Activated CD4-positive, alpha-beta memory T cell treated with anti-CD3 and anti-CD28 coated beads for 36 hours (primary cell): ENCODE measurements around the gene CDC42EP4. TPM values are rescaled to one million over a fixed set of nuclear protein-coding genes. Genes with fewer than 3 reads are reported as not detected.
"Not testable (repeated sequence)": the region's sequence is repeated elsewhere in the genome, so short reads cannot be mapped to it uniquely, and the experiment has no call there.

Experiments
- CTCF ChIA-PET: fragments of 350-600 bp; sonication (Branson Sonifier 250); formaldehyde crosslinking; loops from one replicate; lab custom pipeline; 2021; ENCODE audit warnings: antibody characterized with exemption, inconsistent platforms; lab: Charles Lee
- POLR2A ChIA-PET: fragments of 350-600 bp; sonication (Branson Sonifier 250); formaldehyde crosslinking; loops from one replicate; lab custom pipeline; 2021; ENCODE audit warnings: antibody characterized with exemption; lab: Charles Lee
- DNase-seq: peaks from one replicate; pipeline ENCODE4 v3.0.0-alpha.2; 2020
- H3K27ac Mint-ChIP-seq: one replicate; pipeline ENCODE4 v1.8.0; 2021; ENCODE audit warnings: mixed read lengths
- H3K27me3 Mint-ChIP-seq: one replicate; pipeline ENCODE4 v1.8.0; 2021; ENCODE audit warnings: mixed read lengths
- H3K36me3 Mint-ChIP-seq: one replicate; pipeline ENCODE4 v1.8.0; 2021; ENCODE audit warnings: mixed read lengths
- H3K4me1 Mint-ChIP-seq: one replicate; pipeline ENCODE4 v1.8.0; 2021; ENCODE audit warnings: low read depth, mixed read lengths
- H3K4me3 Mint-ChIP-seq: one replicate; pipeline ENCODE4 v1.8.0; 2021; ENCODE audit warnings: mild to moderate bottlenecking, mixed read lengths
- H3K9me3 Mint-ChIP-seq: one replicate; pipeline ENCODE4 v1.8.0; 2021; ENCODE audit warnings: mixed read lengths
- intact Hi-C: fragments of 100-400 bp; cut with micrococcal nuclease; formaldehyde crosslinking; loops from one replicate; pipeline ENCODE4 v1.15.1; 2023
- total RNA-seq, 2 experiments: library from RNA; stranded (reverse); gene quantifications; one replicate each; pipeline ENCODE4 v1.2.3, GENCODE V29; 2021

CDC42EP4 gene
- total RNA-seq, 2 experiments from 2014 or later, result 1.6 to 1.7 TPM

GRCh38 chr17:73265646-73266640 is 45.9 kb downstream of the CDC42EP4 start:
- POLR2A ChIA-PET, result no interaction called here
- intact Hi-C loops, result no loop called here
- no peaks in the 10 kb centered on the region for H3K9me3 Mint-ChIP-seq
- H3K27me3 Mint-ChIP-seq, result no peaks in the 10 kb centered on the region
- CTCF ChIA-PET, result interaction anchor here (1.1 kb wide), 1 partner anchor 104 kb away, joined by 3 read pairs; no protein-coding TSS in a partner anchor
- H3K36me3 Mint-ChIP-seq, result no peaks in the 10 kb centered on the region
- no peaks in the 10 kb centered on the region for H3K4me1 Mint-ChIP-seq
- no peak for DNase-seq
- H3K4me3 Mint-ChIP-seq, result no peak overlapping the region
- no peak overlapping the region for H3K27ac Mint-ChIP-seq

- H3K4me3 Mint-ChIP-seq, H3K27me3 Mint-ChIP-seq, H3K27ac Mint-ChIP-seq, H3K4me1 Mint-ChIP-seq, POLR2A ChIA-PET, H3K36me3 Mint-ChIP-seq, H3K9me3 Mint-ChIP-seq, DNase-seq, intact Hi-C loops, CTCF ChIA-PET: not testable (repeated sequence)
Measured at GRCh38 chr17:73264448-73264847, 47.4 kb downstream of the CDC42EP4 start.

GRCh38 chr17:73262676-73263642 is 48.8 kb downstream of the CDC42EP4 start:
- Mint-ChIP-seq H3K27ac (no peak overlapping the region), H3K4me1 (no peaks in the 10 kb centered on the region), H3K36me3 (no peaks in the 10 kb centered on the region), H3K27me3 (no peaks in the 10 kb centered on the region), H3K4me3 (no peak overlapping the region), H3K9me3 (no peaks in the 10 kb centered on the region)
- POLR2A ChIA-PET, result no interaction called here
- intact Hi-C loops, result no loop called here
- CTCF ChIA-PET, result interaction anchor here (0.7 to 1.2 kb wide), 3 partner anchors 31 to 107 kb away, joined by 3 to 5 read pairs (median 5); no protein-coding TSS in a partner anchor
- DNase-seq, result no peak

GRCh38 chr17:73261952-73262675 is 49.7 kb downstream of the CDC42EP4 start:
- CTCF ChIA-PET, result interaction anchor here (1.0 kb wide), 1 partner anchor 108 kb away, joined by 5 read pairs; no protein-coding TSS in a partner anchor
- Mint-ChIP-seq H3K4me3 (no peak overlapping the region), H3K9me3 (no peaks in the 10 kb centered on the region), H3K4me1 (no peaks in the 10 kb centered on the region), H3K36me3 (no peaks in the 10 kb centered on the region), H3K27ac (no peak overlapping the region), H3K27me3 (no peaks in the 10 kb centered on the region)
- intact Hi-C loops, result no loop called here
- POLR2A ChIA-PET, result no interaction called here
- no peak for DNase-seq

GRCh38 chr17:73261617-73261951 is 50.2 kb downstream of the CDC42EP4 start, which contains the start of gene CPSF4L:
CPSF4L (minus strand) TSS chr17:73261880; CDS start chr17:73261818, 62 bp downstream.
- intact Hi-C loops, result no loop called here
- no peaks in the 10 kb centered on the region for H3K4me1 Mint-ChIP-seq
- CTCF ChIA-PET, result interaction anchor here (1.0 kb wide), 1 partner anchor 109 kb away, joined by 5 read pairs; no protein-coding TSS in a partner anchor

GRCh38 chr17:73257516-73257915 is 54.3 kb downstream of the CDC42EP4 start:
- peaks cover 3% of the 10 kb centered on the region for H3K4me1 Mint-ChIP-seq
- H3K27me3 Mint-ChIP-seq, result no peaks in the 10 kb centered on the region
- POLR2A ChIA-PET, result no interaction called here
- no peaks in the 10 kb centered on the region for H3K9me3 Mint-ChIP-seq
- CTCF ChIA-PET, result interaction anchor here (1.1 to 7.7 kb wide), 2 partner anchors 8 to 112 kb away, joined by 3 to 170 read pairs; no protein-coding TSS in a partner anchor
- H3K4me3 Mint-ChIP-seq, result no peak overlapping the region
- H3K36me3 Mint-ChIP-seq, result no peaks in the 10 kb centered on the region
- no peak overlapping the region for H3K27ac Mint-ChIP-seq
- DNase-seq, result no peak
- intact Hi-C loops, result loop anchor here (5.0 kb wide), 2 partner anchors 55 to 695 kb away; partner anchors contain the start of gene CDC42EP4

More at GRCh38 chr17:73261617-73261951, 50.2 kb downstream of the CDC42EP4 start, which contains the start of gene CPSF4L:
- POLR2A ChIA-PET, result no interaction called here
- no peaks in the 10 kb centered on the region for H3K9me3 Mint-ChIP-seq
- no peaks in the 10 kb centered on the region for H3K36me3 Mint-ChIP-seq
- no peak for DNase-seq
- H3K4me3 Mint-ChIP-seq, result no peak within 1 kb of the TSS
- no peaks in the 10 kb centered on the region for H3K27me3 Mint-ChIP-seq
- H3K27ac Mint-ChIP-seq, result no peak within 1 kb of the TSS

- ChIA-PET POLR2A (no interaction called here), CTCF (interaction anchor here (0.8 to 7.7 kb wide), 13 partner anchors 10 to 699 kb away, joined by 3 to 170 read pairs (median 3); no protein-coding TSS in a partner anchor)
- intact Hi-C loops, result loop anchor here (5.0 kb wide), 2 partner anchors 56 to 694 kb away; partner anchors contain the start of gene CDC42EP4
- no peak for DNase-seq
- Mint-ChIP-seq H3K36me3 (no peaks in the 10 kb centered on the region), H3K27me3 (no peaks in the 10 kb centered on the region), H3K4me3 (no peak overlapping the region), H3K4me1 (peaks cover 3% of the 10 kb centered on the region), H3K9me3 (no peaks in the 10 kb centered on the region), H3K27ac (no peak overlapping the region)
Measured at GRCh38 chr17:73256220-73256619, 55.6 kb downstream of the CDC42EP4 start.

- no peaks in the 10 kb centered on the region for H3K36me3 Mint-ChIP-seq
- H3K9me3 Mint-ChIP-seq, result no peaks in the 10 kb centered on the region
- intact Hi-C loops, result loop anchor here (1.0 to 5.0 kb wide), 4 partner anchors 57 to 693 kb away; partner anchors contain the start of gene CDC42EP4
- CTCF ChIA-PET, result interaction anchor here (0.6 to 7.7 kb wide), 28 partner anchors 9 to 699 kb away, joined by 3 to 170 read pairs (median 4); a partner anchor contains a TSS
- POLR2A ChIA-PET, result no interaction called here
- H3K4me3 Mint-ChIP-seq, result no peak overlapping the region
- peaks cover 3% of the 10 kb centered on the region for H3K4me1 Mint-ChIP-seq
- H3K27me3 Mint-ChIP-seq, result no peaks in the 10 kb centered on the region
- peak; percentile 65 for DNase-seq
- H3K27ac Mint-ChIP-seq, result no peak overlapping the region
Measured at GRCh38 chr17:73255671-73256181, 56.1 kb downstream of the CDC42EP4 start.

- Mint-ChIP-seq H3K27me3 (no peaks in the 10 kb centered on the region), H3K4me3 (no peak overlapping the region), H3K4me1 (peaks cover 3% of the 10 kb centered on the region), H3K36me3 (no peaks in the 10 kb centered on the region), H3K9me3 (no peaks in the 10 kb centered on the region), H3K27ac (no peak overlapping the region)
- POLR2A ChIA-PET, result no interaction called here
- no peak for DNase-seq
- CTCF ChIA-PET, result interaction anchor here (2.8 kb wide), 1 partner anchor 119 kb away, joined by 19 read pairs; no protein-coding TSS in a partner anchor
- intact Hi-C loops, result no loop called here
Measured at GRCh38 chr17:73251871-73252270, 59.9 kb downstream of the CDC42EP4 start.

GRCh38 chr17:73250851-73251640 is 60.8 kb downstream of the CDC42EP4 start:
- H3K27me3 Mint-ChIP-seq, result no peaks in the 10 kb centered on the region
- ChIA-PET CTCF (interaction anchor here (1.5 to 2.8 kb wide), 3 partner anchors 119 to 694 kb away, joined by 5 to 19 read pairs (median 7); no protein-coding TSS in a partner anchor), POLR2A (no interaction called here)
- H3K9me3 Mint-ChIP-seq, result no peaks in the 10 kb centered on the region
- H3K4me1 Mint-ChIP-seq, result peaks cover 3% of the 10 kb centered on the region
- H3K27ac Mint-ChIP-seq, result no peak overlapping the region
- H3K36me3 Mint-ChIP-seq, result no peaks in the 10 kb centered on the region
- no peak for DNase-seq
- intact Hi-C loops, result no loop called here
- H3K4me3 Mint-ChIP-seq, result no peak overlapping the region
